ENCODE results near the gene OR4F3.
"Not testable (repeated sequence)": the region's sequence is repeated elsewhere in the genome, so short reads cannot be mapped to it uniquely, and the experiment has no call there.

The OR4F3 gene

GRCh38 chr5:181366968-181367367 lies at the start of gene OR4F3:
OR4F3 (plus strand) TSS chr5:181367268.
- not testable (repeated sequence) for H3K9me3 ChIP-seq (ENCODE audit: control insufficient read depth, insufficient read depth, low read length); H3K4me3 ChIP-seq (ENCODE audit: low read length); H3K27ac ChIP-seq (ENCODE audit: low read length); H3K4me1 ChIP-seq (ENCODE audit: control insufficient read depth, insufficient read depth, low read length); H3K36me3 ChIP-seq (ENCODE audit: control insufficient read depth, insufficient read depth, low read length); DNase-seq (ENCODE audit: low read depth, low spot score); H3K27me3 ChIP-seq (ENCODE audit: control insufficient read depth, insufficient read depth, low read length)
